Testis (tissue), 3 donors: ENCODE measurements around the gene DEFB127. TPM values are rescaled to one million over a fixed set of nuclear protein-coding genes. Genes with fewer than 3 reads are reported as not detected.

Experiments used
- DNase-seq: peaks from one replicate; pipeline ENCODE4 v3.0.0-alpha.2; 2019
- H3K27ac ChIP-seq, 2 donors: fragments of 200-600 bp; sonication (generic); one replicate each; pipeline ENCODE4 v1.5.1; 2019
- H3K27me3 ChIP-seq: fragments of 200-600 bp; sonication (generic); one replicate; pipeline ENCODE4 v1.5.1; 2019
- H3K36me3 ChIP-seq: fragments of 200-600 bp; sonication (generic); one replicate; pipeline ENCODE4 v1.5.1; 2017; ENCODE audit warnings: low read depth; ENCODE audit errors: missing control alignments
- H3K4me1 ChIP-seq: fragments of 200-600 bp; sonication (generic); one replicate; pipeline ENCODE4 v1.5.1; 2019
- H3K4me3 ChIP-seq, 2 donors: fragments of 200-600 bp; sonication (generic); one replicate each; pipeline ENCODE4 v1.5.1; 2017 to 2019
- H3K9me3 ChIP-seq: fragments of 200-600 bp; sonication (generic); one replicate; pipeline ENCODE4 v1.5.1; 2017
- CTCF ChIP-seq, 3 experiments: fragments of 450-650 bp in 2 of 3; fragments of 200-600 bp in 1 of 3; sonication (generic) in 1 of 3; IDR thresholded peaks; one replicate each; pipeline ENCODE4 v1.5.1; 2016 to 2019; ENCODE audit warnings: antibody characterized with exemption in 3 of 3, mild to moderate bottlenecking in 2 of 3, moderate library complexity in 1 of 3
- POLR2A ChIP-seq: fragments of 450-650 bp; IDR thresholded peaks from one replicate; pipeline ENCODE4 v1.6.1; 2017; ENCODE audit warnings: antibody characterized with exemption, mild to moderate bottlenecking, moderate library complexity
- WGBS, 2 donors: methylation state at CpG; one replicate each; pipeline ENCODE4 v1.1.5; 2018; 5-methylcytosine and 5-hydroxymethylcytosine counted together
- intact Hi-C: fragments of 100-400 bp; cut with DNase I; formaldehyde crosslinking; loops from one replicate; pipeline ENCODE4 v1.15.1; 2023; ENCODE audit warnings: low total_unique reads
- polyA plus RNA-seq: library from polyadenylated mRNA; stranded (reverse); fragments of 350-450 nt; fragmentation: Illumina TruSeq; extraction: RNeasy Lipid Tissue Mini Kit (QIAGEN cat#74804); gene quantifications from one replicate; pipeline ENCODE4 v1.2.3, GENCODE V29; 2014; ENCODE audit warnings: low read depth, low replicate concordance; ENCODE audit not compliant: insufficient read depth
- total RNA-seq, 2 donors: library from RNA; depleted of rRNA; stranded (reverse); fragments of >200 nt; gene quantifications; one replicate each; pipeline ENCODE4 v1.2.3, GENCODE V29; 2016

The DEFB127 gene
- total and polyA plus RNA-seq, 3 donors from 2014 or later: not detected

- no peak within 1 kb of the TSS for H3K4me3 ChIP-seq
- H3K4me1 ChIP-seq: no peaks in the 10 kb centered on the region
- intact Hi-C loops: no loop called here
- 38 to 61% methylated on average over 1 of the region's 1 CpG for WGBS, 2 donors
- DNase-seq: no peak
- H3K9me3 ChIP-seq: no peaks in the 10 kb centered on the region
- H3K36me3 ChIP-seq: no peaks in the 10 kb centered on the region
- no peak for TF ChIP-seq CTCF (IDR thresholded peaks at IDR 0.05)
- TF ChIP-seq POLR2A: no peak
- no peak within 1 kb of the TSS for H3K27ac ChIP-seq
- no peaks in the 10 kb centered on the region for H3K27me3 ChIP-seq
These were observed 15.0 kb upstream of the DEFB127 start, which contains the start of gene DEFB126 for GRCh38 chr20:142290-142689. Gene DEFB126 (plus strand): TSS chr20:142590. CDS start chr20:142629, 39 bp downstream.

- Histone ChIP-seq H3K4me1 (no peaks in the 10 kb centered on the region), H3K36me3 (no peaks in the 10 kb centered on the region), H3K4me3 (no peak overlapping the region), H3K27ac (no peak overlapping the region), H3K9me3 (no peaks in the 10 kb centered on the region), H3K27me3 (no peaks in the 10 kb centered on the region)
- intact Hi-C loops: no loop called here
- DNase-seq: no peak
- WGBS, 2 donors: 66 to 71% methylated on average over 2 of the region's 2 CpGs
- no peak for TF ChIP-seq CTCF (IDR thresholded peaks at IDR 0.05)
- no peak for TF ChIP-seq POLR2A
These were observed 11.4 kb upstream of the DEFB127 start for GRCh38 chr20:145877-146276.

- H3K9me3 ChIP-seq: no peaks in the 10 kb centered on the region
- intact Hi-C loops: no loop called here
- no peak overlapping the region for H3K27ac ChIP-seq
- H3K27me3 ChIP-seq: no peaks in the 10 kb centered on the region
- H3K4me1 ChIP-seq: no peaks in the 10 kb centered on the region
- TF ChIP-seq POLR2A (no peak), CTCF (IDR thresholded peaks at IDR 0.05) (no peak)
- H3K36me3 ChIP-seq: no peaks in the 10 kb centered on the region
- DNase-seq: no peak
- no peak overlapping the region for H3K4me3 ChIP-seq
- WGBS, 2 donors: 97 to 100% methylated on average over 1 of the region's 1 CpG
These were observed 5.1 kb upstream of the DEFB127 start for GRCh38 chr20:152131-152530.

DNA sequence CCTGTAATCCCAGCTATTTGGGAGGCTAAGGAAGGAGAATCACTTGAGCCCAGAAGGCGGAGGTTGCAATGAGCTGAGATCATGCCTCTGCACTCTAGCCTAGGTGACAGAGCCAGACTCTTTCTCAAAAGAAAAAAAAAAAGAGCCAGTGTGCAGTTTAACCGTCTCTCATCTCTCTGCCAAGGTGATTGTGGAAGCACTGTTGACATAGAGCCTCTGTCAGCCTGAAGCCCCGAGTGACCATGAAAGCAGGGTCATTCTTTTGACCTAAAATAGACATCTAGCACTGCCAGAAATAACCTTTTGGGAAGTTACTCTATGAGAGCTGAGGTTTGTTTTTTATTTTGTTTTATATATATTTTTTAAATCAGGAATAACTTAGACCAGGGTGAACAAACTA, 7.4 kb downstream of the DEFB127 start:
- intact Hi-C loops: no loop called here

More for the DNA sequence above, 7.4 kb downstream of the DEFB127 start:
- no peaks in the 10 kb centered on the region for H3K4me1 ChIP-seq
- H3K36me3 ChIP-seq: no peaks in the 10 kb centered on the region
- TF ChIP-seq CTCF (IDR thresholded peaks at IDR 0.05): no peak
- TF ChIP-seq POLR2A: no peak
- no peak for DNase-seq
- H3K27me3 ChIP-seq: no peaks in the 10 kb centered on the region
- no peaks in the 10 kb centered on the region for H3K9me3 ChIP-seq
- no peak overlapping the region for H3K27ac ChIP-seq
- no peak overlapping the region for H3K4me3 ChIP-seq
- WGBS, 2 donors: 55 to 67% methylated on average over 3 of the region's 3 CpGs
